ENCODE data around the gene RNPEP. TPM values are rescaled to one million over a fixed set of nuclear protein-coding genes. Genes with fewer than 3 reads are reported as not detected.

RNPEP gene
- total and polyA plus RNA-seq, 2 of the 13 experiments (the other 11 are each of a cell fraction or from before 2014, with no cell fraction given) = 20.6 to 38.4 TPM

- TF ChIP-seq ZNF646 (CRISPR knock-in tag; IDR thresholded peaks at IDR 0.05) = no peak
- TF ChIP-seq ZNF576 (CRISPR knock-in tag; IDR thresholded peaks at IDR 0.05) = no peak
- TF ChIP-seq NR3C1 (CRISPR knock-in tag; IDR thresholded peaks at IDR 0.05) = no peak
- no peak; the same call in 1 of the 2 replicates for TF ChIP-seq ETS1 (CRISPR knock-in tag; IDR thresholded peaks at IDR 0.05)
- TF ChIP-seq ZNF337 (CRISPR knock-in tag; IDR thresholded peaks at IDR 0.05; ENCODE audit: borderline replicate concordance, low read depth) = peak; percentile 47; the same call in 1 of the 2 replicates
- TF ChIP-seq NR2C2 (CRISPR knock-in tag; IDR thresholded peaks at IDR 0.05; ENCODE audit: borderline replicate concordance) = no peak
- TF ChIP-seq RCOR2 (CRISPR knock-in tag; IDR thresholded peaks at IDR 0.05) = no peak; the same call in 1 of the 2 replicates
- TF ChIP-seq TAF1 (CRISPR knock-in tag; IDR thresholded peaks at IDR 0.05) = peak; percentile 99
- TF ChIP-seq TCF12 (IDR thresholded peaks at IDR 0.05) = no peak
- TF ChIP-seq TCF12 (CRISPR knock-in tag; IDR thresholded peaks at IDR 0.05) = 0 out of 2 replicates have a peak, but pooled peaks have one; percentile 6
- no peak; the same call in 1 of the 2 replicates for TF ChIP-seq AFF4 (CRISPR knock-in tag; IDR thresholded peaks at IDR 0.05)
- no peak for TF ChIP-seq ZNF234 (CRISPR knock-in tag; conservative IDR thresholded peaks at IDR 0.05)
- TF ChIP-seq ZNF766 (CRISPR knock-in tag; IDR thresholded peaks at IDR 0.05; ENCODE audit: borderline replicate concordance) = no peak
- no peak for TF ChIP-seq HNRNPK (IDR thresholded peaks at IDR 0.05; ENCODE audit: low read depth, low read length, poor library complexity, severe bottlenecking)
- TF ChIP-seq ZNF136 (CRISPR knock-in tag; IDR thresholded peaks at IDR 0.05; ENCODE audit: low read depth) = no peak; the same call in 1 of the 2 replicates
- no peak for TF ChIP-seq ZNF674 (CRISPR knock-in tag; IDR thresholded peaks at IDR 0.05; ENCODE audit: low read depth)
- TF ChIP-seq POLR2AphosphoS5 (IDR thresholded peaks at IDR 0.05; ENCODE audit: low read depth, low read length) = peak; percentile 98
Measured at GRCh38 chr1:202010180-202011015, 27.9 kb downstream of the RNPEP start, which contains the start of gene ELF3 (continued).

Data from HepG2 (cell line).